Peyer's patch (tissue), 4 donors: ENCODE data around the gene FARP2.

Experiments used
- POLR2A ChIP-seq, 2 donors: fragments of 450-650 bp; IDR thresholded peaks; one replicate each; pipeline ENCODE4 v1.5.1; 2017; ENCODE audit warnings: antibody characterized with exemption in 2 of 2, mild to moderate bottlenecking in 2 of 2, moderate library complexity in 2 of 2
- TF ChIP-seq, protein P1 (sequence below), 6 experiments: fragments of 450-650 bp in 4 of 6; fragments of 200-600 bp in 2 of 6; sonication (generic) in 1 of 6; IDR thresholded peaks; one replicate each; pipeline ENCODE4 v1.5.1; 2017 to 2019; ENCODE audit warnings: antibody characterized with exemption in 6 of 6, mild to moderate bottlenecking in 3 of 6, moderate library complexity in 1 of 6

DNA sequence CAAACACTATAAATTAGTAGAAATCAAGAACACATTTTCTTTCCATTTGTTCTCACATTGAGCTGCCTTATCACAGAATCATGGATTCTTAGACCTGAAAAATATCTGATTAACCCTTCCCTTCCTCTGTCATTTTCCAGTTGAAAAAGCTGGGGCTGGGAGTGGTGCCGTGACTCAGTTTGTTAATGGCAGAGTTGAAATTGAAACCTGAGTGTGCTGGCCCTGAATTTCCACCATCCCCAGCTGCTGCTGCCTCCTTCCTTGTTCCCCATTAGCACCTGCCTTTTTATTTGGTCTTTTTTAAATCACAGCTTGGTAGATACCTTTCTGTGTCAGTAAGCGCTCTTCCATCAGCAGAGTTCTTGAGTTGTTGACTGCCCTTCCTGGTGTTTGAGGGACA lies 10.6 kb downstream of the FARP2 start:
- TF ChIP-seq, protein P1, sequence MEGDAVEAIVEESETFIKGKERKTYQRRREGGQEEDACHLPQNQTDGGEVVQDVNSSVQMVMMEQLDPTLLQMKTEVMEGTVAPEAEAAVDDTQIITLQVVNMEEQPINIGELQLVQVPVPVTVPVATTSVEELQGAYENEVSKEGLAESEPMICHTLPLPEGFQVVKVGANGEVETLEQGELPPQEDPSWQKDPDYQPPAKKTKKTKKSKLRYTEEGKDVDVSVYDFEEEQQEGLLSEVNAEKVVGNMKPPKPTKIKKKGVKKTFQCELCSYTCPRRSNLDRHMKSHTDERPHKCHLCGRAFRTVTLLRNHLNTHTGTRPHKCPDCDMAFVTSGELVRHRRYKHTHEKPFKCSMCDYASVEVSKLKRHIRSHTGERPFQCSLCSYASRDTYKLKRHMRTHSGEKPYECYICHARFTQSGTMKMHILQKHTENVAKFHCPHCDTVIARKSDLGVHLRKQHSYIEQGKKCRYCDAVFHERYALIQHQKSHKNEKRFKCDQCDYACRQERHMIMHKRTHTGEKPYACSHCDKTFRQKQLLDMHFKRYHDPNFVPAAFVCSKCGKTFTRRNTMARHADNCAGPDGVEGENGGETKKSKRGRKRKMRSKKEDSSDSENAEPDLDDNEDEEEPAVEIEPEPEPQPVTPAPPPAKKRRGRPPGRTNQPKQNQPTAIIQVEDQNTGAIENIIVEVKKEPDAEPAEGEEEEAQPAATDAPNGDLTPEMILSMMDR (IDR thresholded peaks at IDR 0.05): no peak
- no peak for TF ChIP-seq POLR2A (IDR thresholded peaks at IDR 0.05)
